ENCODE data around the gene AHRR. TPM values are rescaled to one million over a fixed set of nuclear protein-coding genes. Genes with fewer than 3 reads are reported as not detected.

Gene AHRR
- total and polyA plus RNA-seq, 7 donors = under 0.01 to 1.8 (median 1.0) TPM; not detected in 1

DNA sequence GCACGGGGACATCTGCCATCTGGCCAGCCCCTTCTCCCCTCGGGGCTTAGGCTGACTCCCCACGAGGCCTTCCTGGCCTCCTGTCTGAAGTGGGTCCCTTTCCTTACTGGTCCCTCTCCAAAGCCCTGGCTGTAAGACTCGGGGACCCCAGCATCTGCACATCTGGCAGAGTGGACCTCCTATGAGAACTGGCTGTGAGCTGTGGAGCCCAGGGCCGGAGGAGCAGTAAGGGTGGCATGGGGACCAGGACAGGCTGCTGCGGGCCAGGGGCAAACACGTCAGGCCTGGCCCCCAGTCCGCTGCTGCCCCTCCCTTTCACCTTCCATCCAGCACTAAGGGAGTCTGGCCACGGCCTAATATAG, 155.3 kb downstream of the AHRR start:
- Histone ChIP-seq H3K4me1 (peaks cover 0 to 26% (median 19%) of the 10 kb centered on the region in 4 donors), H3K36me3 (no peaks in the 10 kb centered on the region), H3K9me3 (no peaks in the 10 kb centered on the region), H3K4me3 (no peak overlapping the region), H3K27me3 (peaks cover 32 to 70% (median 66%) of the 10 kb centered on the region in 3 donors), H3K27ac (no peak overlapping the region)
- intact Hi-C loops (cut with DNase I) = loop anchor here (10.0 kb wide), 1 partner anchor 138 kb away; the partner anchor contains the start of gene CEP72
- WGBS, 2 donors = 44 to 75% methylated on average over 9 of the region's 9 CpGs
- TF ChIP-seq POLR2AphosphoS5 (IDR thresholded peaks at IDR 0.05) (no peak), EP300 (IDR thresholded peaks at IDR 0.05) (no peak)
- TF ChIP-seq, protein P1, sequence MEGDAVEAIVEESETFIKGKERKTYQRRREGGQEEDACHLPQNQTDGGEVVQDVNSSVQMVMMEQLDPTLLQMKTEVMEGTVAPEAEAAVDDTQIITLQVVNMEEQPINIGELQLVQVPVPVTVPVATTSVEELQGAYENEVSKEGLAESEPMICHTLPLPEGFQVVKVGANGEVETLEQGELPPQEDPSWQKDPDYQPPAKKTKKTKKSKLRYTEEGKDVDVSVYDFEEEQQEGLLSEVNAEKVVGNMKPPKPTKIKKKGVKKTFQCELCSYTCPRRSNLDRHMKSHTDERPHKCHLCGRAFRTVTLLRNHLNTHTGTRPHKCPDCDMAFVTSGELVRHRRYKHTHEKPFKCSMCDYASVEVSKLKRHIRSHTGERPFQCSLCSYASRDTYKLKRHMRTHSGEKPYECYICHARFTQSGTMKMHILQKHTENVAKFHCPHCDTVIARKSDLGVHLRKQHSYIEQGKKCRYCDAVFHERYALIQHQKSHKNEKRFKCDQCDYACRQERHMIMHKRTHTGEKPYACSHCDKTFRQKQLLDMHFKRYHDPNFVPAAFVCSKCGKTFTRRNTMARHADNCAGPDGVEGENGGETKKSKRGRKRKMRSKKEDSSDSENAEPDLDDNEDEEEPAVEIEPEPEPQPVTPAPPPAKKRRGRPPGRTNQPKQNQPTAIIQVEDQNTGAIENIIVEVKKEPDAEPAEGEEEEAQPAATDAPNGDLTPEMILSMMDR (IDR thresholded peaks at IDR 0.05) = no peak
- DNase-seq = no peak

DNA sequence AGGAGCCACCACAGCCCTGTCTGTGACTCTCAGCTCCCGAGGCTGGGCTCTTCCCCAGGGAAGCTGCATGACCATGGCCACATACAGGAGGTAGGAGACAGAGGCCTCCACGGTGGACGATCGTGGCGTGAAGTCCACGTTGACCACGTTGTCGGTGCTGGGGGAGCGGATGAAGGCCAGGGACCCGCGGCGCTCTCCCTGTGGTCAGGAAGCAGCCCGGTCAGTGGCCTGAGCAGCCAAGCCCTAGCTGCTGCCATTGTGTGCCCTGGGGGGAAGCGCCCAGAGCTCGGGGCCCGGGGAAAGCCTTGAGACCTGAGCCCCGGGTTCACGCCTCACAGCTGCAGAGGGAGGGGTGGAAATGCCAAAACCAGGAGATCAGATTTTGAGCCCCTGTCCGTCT, 155.7 kb downstream of the AHRR start:
- peaks cover 32 to 74% (median 70%) of the 10 kb centered on the region in 3 donors for H3K27me3 ChIP-seq
- intact Hi-C loops (cut with DNase I) = loop anchor here (10.0 kb wide), 1 partner anchor 138 kb away; the partner anchor contains the start of gene CEP72
- H3K4me3 ChIP-seq = no peak overlapping the region
- no peaks in the 10 kb centered on the region for H3K9me3 ChIP-seq
- H3K4me1 ChIP-seq = peaks cover 0 to 22% (median 14%) of the 10 kb centered on the region in 4 donors
- no peaks in the 10 kb centered on the region for H3K36me3 ChIP-seq
- TF ChIP-seq, protein P1 (IDR thresholded peaks at IDR 0.05) = no peak
- no peak for TF ChIP-seq POLR2AphosphoS5 (IDR thresholded peaks at IDR 0.05)
- H3K27ac ChIP-seq = no peak overlapping the region
- DNase-seq = no peak
- WGBS, 2 donors = 58 to 74% methylated on average over 19 of the region's 19 CpGs

DNA sequence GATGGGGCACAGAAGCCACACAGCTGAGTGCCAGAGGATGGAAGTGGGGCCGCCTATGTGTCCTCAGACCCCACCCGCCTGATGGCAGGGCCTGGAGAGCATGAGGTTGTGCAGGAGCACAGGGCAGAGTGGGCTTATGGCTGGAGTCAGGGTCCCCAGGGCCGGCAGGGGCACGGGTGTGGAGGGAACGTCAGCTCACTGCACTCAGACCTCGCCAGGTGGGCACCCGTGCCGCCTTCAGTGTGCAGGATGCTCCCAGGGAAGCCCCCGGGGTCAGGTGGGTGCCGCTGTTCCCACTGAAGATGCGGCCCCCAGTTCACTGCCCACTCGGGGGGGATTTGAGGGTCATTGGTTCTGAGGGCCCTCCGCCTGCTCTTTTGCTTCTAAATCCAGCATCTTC, 156.4 kb downstream of the AHRR start:
- DNase-seq = no peak
- Histone ChIP-seq H3K9me3 (no peaks in the 10 kb centered on the region), H3K4me1 (peaks cover 0 to 17% (median 11%) of the 10 kb centered on the region in 4 donors), H3K27me3 (peaks cover 32 to 81% (median 75%) of the 10 kb centered on the region in 3 donors), H3K27ac (no peak overlapping the region), H3K36me3 (no peaks in the 10 kb centered on the region), H3K4me3 (no peak overlapping the region)
- 65 to 84% methylated on average over 13 of the region's 13 CpGs for WGBS, 2 donors
- no peak for TF ChIP-seq EP300 (IDR thresholded peaks at IDR 0.05)
- TF ChIP-seq, protein P1 (IDR thresholded peaks at IDR 0.05) = no peak
- TF ChIP-seq POLR2AphosphoS5 (IDR thresholded peaks at IDR 0.05) = no peak
- TF ChIP-seq POLR2A (IDR thresholded peaks at IDR 0.05) = no peak
- intact Hi-C loops (cut with DNase I) = loop anchor here (10.0 kb wide), 1 partner anchor 137 kb away; the partner anchor contains the start of gene CEP72

DNA sequence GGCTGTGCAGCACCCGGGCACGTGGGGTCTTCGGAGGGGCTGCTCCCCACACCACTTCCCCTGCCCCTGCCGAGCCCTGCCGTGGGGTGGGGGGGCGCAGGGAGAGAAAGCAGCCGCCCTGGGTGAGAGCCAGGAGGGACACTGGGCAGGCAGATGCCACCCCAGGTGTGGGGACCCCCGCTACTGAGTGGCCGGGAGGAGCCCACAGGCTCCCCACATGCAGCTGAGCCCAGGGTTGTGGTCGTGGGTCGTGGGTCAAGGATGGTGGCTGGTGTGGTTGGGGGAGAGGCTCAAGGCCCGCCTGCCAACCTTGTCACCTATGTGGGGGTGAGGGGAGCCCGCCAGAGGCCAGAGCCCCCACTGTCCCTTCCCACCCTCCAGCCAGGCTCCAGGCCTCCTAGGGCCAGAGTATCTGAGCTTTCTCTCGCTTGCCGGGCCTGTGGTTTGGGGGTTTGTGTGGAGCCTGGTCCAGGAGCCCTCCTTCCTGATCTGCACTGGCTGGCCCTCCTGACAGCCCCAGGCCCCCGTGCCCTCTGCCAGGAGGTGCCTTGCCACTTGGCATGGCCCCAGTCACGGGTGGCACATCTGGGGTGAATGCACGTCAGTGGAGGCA, 157.0 kb downstream of the AHRR start:
- H3K36me3 ChIP-seq = no peaks in the 10 kb centered on the region
- peaks cover 32 to 87% (median 81%) of the 10 kb centered on the region in 3 donors for H3K27me3 ChIP-seq
- TF ChIP-seq EP300 (IDR thresholded peaks at IDR 0.05) (no peak), POLR2A (IDR thresholded peaks at IDR 0.05) (no peak)
- TF ChIP-seq, protein P1 (IDR thresholded peaks at IDR 0.05) = no peak
- no peaks in the 10 kb centered on the region for H3K9me3 ChIP-seq
- DNase-seq = no peak
- intact Hi-C loops (cut with DNase I) = loop anchor here (10.0 kb wide), 1 partner anchor 136 kb away; the partner anchor contains the start of gene CEP72
- no peak overlapping the region for H3K27ac ChIP-seq
- peaks cover 0 to 15% (median 11%) of the 10 kb centered on the region in 4 donors for H3K4me1 ChIP-seq
- no peak overlapping the region for H3K4me3 ChIP-seq
- WGBS, 2 donors = 35 to 49% methylated on average over 17 of the region's 18 CpGs

Data from sigmoid colon (tissue), 7 donors.